Mesothelial cell of epicardium (in vitro differentiated cells): Measurements from ENCODE around the gene VPS16. TPM values are rescaled to one million over a fixed set of nuclear protein-coding genes. Genes with fewer than 3 reads are reported as not detected.
A peak's percentile ranks its signal among the peaks of the same experiment; 100 is the strongest.

Source experiments
- DNase-seq, 2 experiments: peaks; one replicate each; pipeline ENCODE4 v3.0.0; 2021; ENCODE audit warnings: low spot score in 2 of 2; ENCODE audit not compliant: unreplicated experiment in 2 of 2
- H3K27ac Mint-ChIP-seq: 2 replicates; pipeline ENCODE4 v1.8.0; 2021; ENCODE audit warnings: mixed read lengths
- H3K27me3 Mint-ChIP-seq: 2 replicates; pipeline ENCODE4 v1.8.0; 2021; ENCODE audit warnings: low read depth, mixed read lengths
- H3K36me3 Mint-ChIP-seq: 2 replicates; pipeline ENCODE4 v1.8.0; 2021; ENCODE audit warnings: mixed read lengths
- H3K4me1 Mint-ChIP-seq: 2 replicates; pipeline ENCODE4 v1.8.0; 2021; ENCODE audit warnings: mixed read lengths
- H3K4me3 Mint-ChIP-seq: 2 replicates; pipeline ENCODE4 v1.8.0; 2021; ENCODE audit warnings: mild to moderate bottlenecking, moderate library complexity, mixed read lengths
- H3K9me3 Mint-ChIP-seq: 2 replicates; pipeline ENCODE4 v1.8.0; 2021; ENCODE audit warnings: mixed read lengths
- total RNA-seq: library from RNA; stranded (reverse); gene quantifications from 3 replicates; pipeline ENCODE4 v1.2.1, GENCODE V29; 2021
- TF ChIP-seq, protein P1 (sequence below): fragments of 200-600 bp; sonication (generic); IDR thresholded peaks from one replicate; pipeline ENCODE4 v1.5.0; 2021; ENCODE audit warnings: antibody characterized with exemption; ENCODE audit not compliant: unreplicated experiment

Gene VPS16
- total RNA-seq, 1 donor from 2014 or later = 51.6 TPM

DNA sequence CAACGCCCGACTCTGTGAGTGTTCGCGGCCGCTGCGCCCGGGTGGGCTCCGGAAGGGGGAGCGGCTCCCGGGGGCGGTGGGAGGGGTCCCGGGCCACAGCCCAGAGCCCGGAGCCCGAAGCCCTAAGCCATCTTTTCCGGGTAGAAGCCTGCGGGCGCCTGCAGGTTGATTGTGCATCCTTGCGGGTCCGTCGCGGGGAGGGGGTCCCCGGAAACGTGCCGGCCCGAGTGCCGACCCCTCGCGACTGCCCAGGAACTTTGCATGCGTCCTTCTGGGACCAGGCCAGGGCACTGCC is 33.1 kb downstream of the VPS16 start:
- Mint-ChIP-seq H3K36me3 (peaks cover 2% of the 10 kb centered on the region), H3K4me3 (peak overlapping the region; percentile 88), H3K27ac (peak overlapping the region; percentile 34), H3K4me1 (peaks cover 36% of the 10 kb centered on the region), H3K27me3 (peaks cover 28% of the 10 kb centered on the region), H3K9me3 (no peaks in the 10 kb centered on the region)
- TF ChIP-seq, protein P1, sequence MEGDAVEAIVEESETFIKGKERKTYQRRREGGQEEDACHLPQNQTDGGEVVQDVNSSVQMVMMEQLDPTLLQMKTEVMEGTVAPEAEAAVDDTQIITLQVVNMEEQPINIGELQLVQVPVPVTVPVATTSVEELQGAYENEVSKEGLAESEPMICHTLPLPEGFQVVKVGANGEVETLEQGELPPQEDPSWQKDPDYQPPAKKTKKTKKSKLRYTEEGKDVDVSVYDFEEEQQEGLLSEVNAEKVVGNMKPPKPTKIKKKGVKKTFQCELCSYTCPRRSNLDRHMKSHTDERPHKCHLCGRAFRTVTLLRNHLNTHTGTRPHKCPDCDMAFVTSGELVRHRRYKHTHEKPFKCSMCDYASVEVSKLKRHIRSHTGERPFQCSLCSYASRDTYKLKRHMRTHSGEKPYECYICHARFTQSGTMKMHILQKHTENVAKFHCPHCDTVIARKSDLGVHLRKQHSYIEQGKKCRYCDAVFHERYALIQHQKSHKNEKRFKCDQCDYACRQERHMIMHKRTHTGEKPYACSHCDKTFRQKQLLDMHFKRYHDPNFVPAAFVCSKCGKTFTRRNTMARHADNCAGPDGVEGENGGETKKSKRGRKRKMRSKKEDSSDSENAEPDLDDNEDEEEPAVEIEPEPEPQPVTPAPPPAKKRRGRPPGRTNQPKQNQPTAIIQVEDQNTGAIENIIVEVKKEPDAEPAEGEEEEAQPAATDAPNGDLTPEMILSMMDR = no peak
- DNase-seq = peak; percentile 55 to 71

DNA sequence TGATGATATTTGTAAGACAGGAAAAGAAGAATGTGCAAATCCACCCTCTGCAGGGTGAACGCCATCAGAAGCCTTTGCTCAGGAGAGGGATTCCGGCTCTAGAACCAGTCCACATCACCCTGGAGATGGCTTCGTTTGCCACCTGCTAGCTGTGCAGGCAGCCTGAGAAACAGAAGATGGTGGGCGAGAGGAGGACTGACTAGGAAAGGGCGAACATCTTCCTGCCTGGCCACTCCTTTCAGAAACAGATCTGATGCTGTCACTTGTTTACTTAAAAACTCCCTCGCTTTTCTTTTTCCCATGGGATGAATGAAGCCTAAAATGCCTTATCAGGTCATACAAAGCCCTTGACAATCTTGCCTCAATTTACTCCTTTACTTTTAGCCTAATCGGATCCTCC is 33.9 kb downstream of the VPS16 start:
- Mint-ChIP-seq H3K4me1 (peaks cover 39% of the 10 kb centered on the region), H3K4me3 (peak overlapping the region; percentile 88), H3K27ac (no peak overlapping the region), H3K9me3 (no peaks in the 10 kb centered on the region), H3K27me3 (peaks cover 28% of the 10 kb centered on the region), H3K36me3 (peaks cover 2% of the 10 kb centered on the region)
- TF ChIP-seq, protein P1 = no peak
- DNase-seq = no peak

DNA sequence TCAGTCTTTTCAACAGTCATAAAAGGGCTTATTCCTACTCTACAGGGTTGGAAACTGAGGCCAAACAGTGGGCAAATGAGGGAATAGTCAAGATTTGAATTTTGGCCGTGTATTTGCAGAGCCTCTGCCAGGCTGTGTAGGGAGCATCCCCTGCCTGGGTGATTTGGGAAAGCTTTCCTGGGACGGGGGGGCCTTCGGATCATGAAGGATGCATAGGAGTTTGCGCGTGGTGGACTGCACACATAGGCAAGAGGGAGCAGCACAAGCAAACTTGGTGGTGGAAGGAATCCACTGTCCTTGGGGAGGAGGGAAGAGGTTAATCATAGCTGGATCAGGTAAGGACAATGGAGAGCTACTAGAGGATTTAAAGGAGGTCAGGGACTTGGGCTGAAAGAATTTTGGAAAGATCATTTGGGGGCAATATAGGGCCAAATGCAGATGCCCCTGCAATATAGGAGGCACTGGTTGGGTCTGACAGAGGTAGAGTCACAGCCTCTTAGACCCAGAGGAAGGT is 35.2 kb downstream of the VPS16 start:
- no peak overlapping the region for H3K27ac Mint-ChIP-seq
- H3K36me3 Mint-ChIP-seq = peaks cover 2% of the 10 kb centered on the region
- TF ChIP-seq, protein P1 = no peak
- H3K4me1 Mint-ChIP-seq = peaks cover 36% of the 10 kb centered on the region
- H3K4me3 Mint-ChIP-seq = no peak overlapping the region
- H3K27me3 Mint-ChIP-seq = peaks cover 22% of the 10 kb centered on the region
- no peaks in the 10 kb centered on the region for H3K9me3 Mint-ChIP-seq
- DNase-seq = no peak

DNA sequence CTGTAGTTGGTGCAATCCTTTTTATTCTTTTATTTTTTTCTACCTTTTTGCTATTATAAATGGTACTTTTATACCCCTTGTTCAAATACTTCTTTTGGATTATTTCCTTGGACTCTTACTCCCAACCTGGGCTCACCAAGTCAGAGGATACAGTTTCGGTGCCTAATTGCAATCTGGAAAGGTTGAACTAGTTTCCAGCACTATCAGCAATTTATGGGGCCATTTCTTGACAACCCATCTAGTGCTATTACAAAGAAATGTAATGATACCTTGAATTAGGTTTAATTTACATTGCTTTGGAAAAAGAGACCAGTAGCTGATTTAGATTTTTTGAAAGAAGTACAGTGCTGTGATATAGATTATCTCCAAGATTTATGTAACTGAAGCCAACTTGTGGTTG is 38.0 kb downstream of the VPS16 start:
- Mint-ChIP-seq H3K36me3 (peaks cover 2% of the 10 kb centered on the region), H3K4me1 (peaks cover 22% of the 10 kb centered on the region), H3K27me3 (no peaks in the 10 kb centered on the region), H3K9me3 (no peaks in the 10 kb centered on the region), H3K27ac (no peak overlapping the region), H3K4me3 (no peak overlapping the region)
- TF ChIP-seq, protein P1 = no peak
- no peak for DNase-seq

DNA sequence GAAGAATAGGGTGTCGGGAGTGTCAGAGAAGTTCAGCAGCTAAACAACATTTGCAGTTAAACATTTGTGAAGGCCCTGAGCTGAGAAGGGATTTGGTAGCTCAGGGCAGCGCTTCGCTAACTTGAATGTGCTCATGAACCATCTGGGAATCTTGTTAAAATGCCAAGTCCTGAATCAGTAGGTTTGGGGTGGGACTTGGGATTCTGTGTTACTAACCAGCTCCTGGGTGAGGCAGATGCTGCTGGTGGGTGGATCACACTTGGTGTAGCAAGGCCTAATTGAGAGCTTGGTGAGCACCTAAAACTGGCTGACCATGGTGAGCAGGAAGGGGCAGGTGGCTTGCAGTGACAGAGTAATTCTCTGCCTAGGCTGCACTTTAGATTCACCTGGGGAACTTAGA is 38.6 kb downstream of the VPS16 start:
- H3K27me3 Mint-ChIP-seq = no peaks in the 10 kb centered on the region
- peaks cover 22% of the 10 kb centered on the region for H3K4me1 Mint-ChIP-seq
- no peaks in the 10 kb centered on the region for H3K9me3 Mint-ChIP-seq
- no peak overlapping the region for H3K4me3 Mint-ChIP-seq
- H3K27ac Mint-ChIP-seq = no peak overlapping the region
- TF ChIP-seq, protein P1 = no peak
- H3K36me3 Mint-ChIP-seq = peaks cover 4% of the 10 kb centered on the region
- DNase-seq = no peak

DNA sequence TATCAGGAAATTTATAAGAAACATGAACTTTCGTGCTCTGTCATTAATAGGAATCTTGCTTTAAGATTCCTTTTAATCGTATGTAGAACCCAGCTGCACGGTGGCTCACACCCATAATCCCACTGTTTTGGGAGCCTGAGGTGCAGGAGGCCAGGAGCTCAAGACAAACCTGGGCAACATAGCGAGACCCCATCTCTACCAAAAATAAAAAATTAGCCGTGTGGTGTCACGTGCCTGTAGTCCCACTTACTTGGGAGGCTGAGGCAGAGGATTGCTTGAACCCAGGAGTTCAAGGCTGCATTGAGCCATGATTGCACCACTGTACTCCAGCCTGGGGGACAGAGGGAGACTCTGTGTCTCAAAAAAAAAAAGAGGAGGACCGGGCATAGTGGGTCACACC is 40.1 kb downstream of the VPS16 start:
- Mint-ChIP-seq H3K36me3 (peaks cover 4% of the 10 kb centered on the region), H3K9me3 (no peaks in the 10 kb centered on the region), H3K27me3 (no peaks in the 10 kb centered on the region), H3K4me3 (no peak overlapping the region), H3K27ac (no peak overlapping the region), H3K4me1 (peaks cover 11% of the 10 kb centered on the region)
- TF ChIP-seq, protein P1 = no peak
- no peak for DNase-seq
